Bronchial epithelial cell (primary cell): Measurements from ENCODE around the gene TFR2. TPM values are rescaled to one million over a fixed set of nuclear protein-coding genes. Genes with fewer than 3 reads are reported as not detected.

Experiments
- DNase-seq: peaks from one replicate; pipeline ENCODE4 v3.0.0-alpha.2; 2010; ENCODE audit warnings: low read depth
- FAIRE-seq: peaks from 2 replicates; lab custom pipeline; 2011; peaks lifted over from hg19 to GRCh38; lab: Jason Lieb, UNC
- H3K27me3 ChIP-seq: 2 replicates; pipeline ENCODE4 v1.5.1; 2011; ENCODE audit warnings: low read length; ENCODE audit not compliant: control insufficient read depth, insufficient read depth
- H3K36me3 ChIP-seq: 2 replicates; pipeline ENCODE4 v1.5.1; 2011; ENCODE audit warnings: low read length; ENCODE audit not compliant: control insufficient read depth, insufficient read depth
- H3K4me3 ChIP-seq: 2 replicates; pipeline ENCODE4 v1.5.1; 2011; ENCODE audit warnings: mild to moderate bottlenecking, low read depth, low read length, control low read depth
- total RNA-seq: library from RNA; depleted of rRNA; stranded (reverse); fragments of >200 nt; gene quantifications from 2 replicates; pipeline ENCODE4 v1.2.1, GENCODE V29; 2014
- TF ChIP-seq, protein P1 (sequence below): IDR thresholded peaks from 2 replicates; pipeline ENCODE4 v1.5.1; 2011; ENCODE audit warnings: mild to moderate bottlenecking, moderate library complexity, low read length, control low read depth, inconsistent platforms; ENCODE audit not compliant: insufficient read depth, severe bottlenecking

The TFR2 gene
- total RNA-seq, 1 donor from 2014 or later = not detected

DNA sequence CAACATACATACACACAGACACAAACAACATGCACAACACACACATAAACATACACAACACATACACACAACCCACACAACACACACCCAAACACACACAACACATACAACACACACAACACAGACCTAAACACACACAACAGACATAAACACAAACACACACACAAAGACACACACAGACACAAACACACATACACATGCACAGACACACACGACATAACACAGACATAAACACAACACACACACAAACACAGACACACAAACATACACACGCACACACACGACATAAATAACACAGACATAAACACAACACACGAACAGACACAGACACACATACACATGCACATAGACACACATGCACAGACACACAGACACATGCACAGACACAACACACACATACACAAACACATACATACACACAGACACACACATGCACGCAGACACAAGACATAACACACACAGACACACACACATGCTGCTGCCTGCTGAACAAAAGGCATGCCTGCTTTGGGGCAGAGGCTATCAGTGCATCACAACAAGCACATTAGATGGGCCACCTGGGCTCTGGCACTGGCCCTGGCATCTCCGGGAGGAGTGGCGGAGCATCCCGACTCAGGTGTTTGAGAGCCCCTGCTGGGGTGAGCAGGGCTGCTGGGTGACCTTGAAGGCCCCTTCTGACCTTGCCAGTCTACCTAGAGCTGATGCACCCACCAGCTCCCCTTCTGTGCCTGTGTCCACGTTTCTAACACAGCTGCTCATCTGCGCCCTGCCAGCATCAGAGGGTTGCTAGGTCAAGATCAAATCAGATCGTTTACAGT is 60.7 kb downstream of the TFR2 start:
- FAIRE-seq (peak; percentile 96), DNase-seq (no peak)
- H3K4me3 ChIP-seq = no peak overlapping the region
- peaks cover 45% of the 10 kb centered on the region for H3K36me3 ChIP-seq
- TF ChIP-seq, protein P1, sequence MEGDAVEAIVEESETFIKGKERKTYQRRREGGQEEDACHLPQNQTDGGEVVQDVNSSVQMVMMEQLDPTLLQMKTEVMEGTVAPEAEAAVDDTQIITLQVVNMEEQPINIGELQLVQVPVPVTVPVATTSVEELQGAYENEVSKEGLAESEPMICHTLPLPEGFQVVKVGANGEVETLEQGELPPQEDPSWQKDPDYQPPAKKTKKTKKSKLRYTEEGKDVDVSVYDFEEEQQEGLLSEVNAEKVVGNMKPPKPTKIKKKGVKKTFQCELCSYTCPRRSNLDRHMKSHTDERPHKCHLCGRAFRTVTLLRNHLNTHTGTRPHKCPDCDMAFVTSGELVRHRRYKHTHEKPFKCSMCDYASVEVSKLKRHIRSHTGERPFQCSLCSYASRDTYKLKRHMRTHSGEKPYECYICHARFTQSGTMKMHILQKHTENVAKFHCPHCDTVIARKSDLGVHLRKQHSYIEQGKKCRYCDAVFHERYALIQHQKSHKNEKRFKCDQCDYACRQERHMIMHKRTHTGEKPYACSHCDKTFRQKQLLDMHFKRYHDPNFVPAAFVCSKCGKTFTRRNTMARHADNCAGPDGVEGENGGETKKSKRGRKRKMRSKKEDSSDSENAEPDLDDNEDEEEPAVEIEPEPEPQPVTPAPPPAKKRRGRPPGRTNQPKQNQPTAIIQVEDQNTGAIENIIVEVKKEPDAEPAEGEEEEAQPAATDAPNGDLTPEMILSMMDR = no peak
- H3K27me3 ChIP-seq = no peaks in the 10 kb centered on the region

DNA sequence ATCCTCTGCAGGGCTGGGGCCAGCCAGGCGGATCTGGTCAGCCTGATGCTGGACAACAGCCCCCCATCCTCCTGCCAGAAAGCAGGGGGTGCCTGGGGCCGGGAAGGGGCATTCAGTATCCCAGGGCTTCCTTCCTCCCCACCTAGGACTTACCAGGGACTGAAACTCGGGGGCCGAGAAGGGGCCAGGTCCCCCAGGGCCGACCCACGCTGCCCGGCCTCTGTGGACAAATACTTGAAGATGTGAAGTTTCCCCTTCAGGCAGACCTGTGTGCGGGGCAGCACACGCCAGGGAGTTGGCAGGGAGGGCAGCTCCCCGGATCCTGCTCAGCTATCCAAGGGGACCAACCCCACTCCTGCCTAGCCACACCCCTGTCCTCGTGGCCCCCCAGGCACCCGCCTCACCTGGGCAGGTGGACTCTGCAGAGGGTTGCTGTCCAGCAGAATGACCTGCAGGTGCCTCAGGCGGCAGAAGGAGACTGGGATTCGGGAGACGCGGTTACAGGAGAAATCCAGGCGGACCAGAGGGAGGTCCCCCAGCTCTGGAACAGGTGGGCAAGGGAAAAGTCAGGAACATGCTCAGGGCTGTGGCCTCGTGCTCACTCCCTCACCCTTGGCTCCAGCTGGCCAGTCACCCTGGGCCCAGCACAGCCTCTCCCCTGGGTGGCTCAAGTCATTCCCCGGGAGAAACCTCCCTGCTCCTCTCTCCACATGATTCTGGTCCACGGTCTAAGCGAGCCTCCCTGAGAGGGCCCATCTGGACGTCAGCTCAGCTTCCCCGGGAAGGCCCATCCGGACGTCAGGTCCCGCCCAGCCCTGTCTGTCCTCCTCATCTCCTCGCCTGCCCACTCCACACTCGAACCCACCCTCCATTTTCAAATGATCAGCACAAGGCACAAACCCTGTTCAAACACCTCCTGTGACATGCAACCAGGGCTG is 62.8 kb downstream of the TFR2 start:
- peaks cover 54% of the 10 kb centered on the region for H3K36me3 ChIP-seq
- TF ChIP-seq, protein P1 = no peak
- FAIRE-seq (no peak), DNase-seq (no peak)
- H3K4me3 ChIP-seq = no peak overlapping the region
- H3K27me3 ChIP-seq = no peaks in the 10 kb centered on the region

DNA sequence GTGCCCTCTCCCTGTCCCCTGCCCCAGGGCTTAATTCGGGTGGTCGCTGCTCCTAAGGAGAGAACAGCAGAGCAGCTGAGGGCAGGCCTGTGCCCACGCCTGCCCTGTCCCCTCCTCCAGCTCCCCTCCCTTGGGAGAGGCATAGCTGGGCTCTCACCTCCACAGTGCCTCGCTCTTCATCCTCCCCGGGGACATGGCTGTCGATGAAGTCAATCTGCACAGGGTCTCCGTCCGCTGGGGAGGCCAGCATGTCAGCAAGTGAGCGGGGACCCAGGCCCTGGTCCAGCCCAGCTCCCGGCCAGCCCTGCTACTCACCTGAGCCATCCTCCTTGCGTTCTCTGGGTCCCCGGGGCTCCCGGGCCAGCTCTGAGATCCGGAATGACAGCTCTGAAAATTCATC is 63.8 kb downstream of the TFR2 start:
- Histone ChIP-seq H3K4me3 (no peak overlapping the region), H3K36me3 (peaks cover 56% of the 10 kb centered on the region), H3K27me3 (no peaks in the 10 kb centered on the region)
- no peak for FAIRE-seq
- TF ChIP-seq, protein P1 = no peak
- DNase-seq = no peak

DNA sequence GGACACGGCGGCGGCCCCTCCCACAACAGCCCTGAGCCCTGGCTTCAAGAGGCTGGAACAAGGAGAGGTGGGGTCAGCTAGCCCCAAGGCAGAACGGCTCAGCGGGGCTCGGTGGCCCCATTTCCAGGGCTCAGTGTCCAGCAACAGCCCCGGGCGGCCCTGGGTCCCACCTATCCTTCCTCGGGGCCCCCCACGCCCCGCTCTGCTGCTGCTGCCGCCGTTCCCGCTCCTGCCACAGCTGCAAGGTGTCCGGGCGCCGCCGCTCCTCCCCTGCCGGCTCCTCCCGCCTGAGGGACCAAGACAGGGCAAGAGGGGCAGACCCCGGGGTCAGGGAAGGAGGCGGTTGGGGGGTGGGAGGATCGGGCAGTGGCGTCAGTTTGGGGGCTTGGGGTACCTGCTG is 64.2 kb downstream of the TFR2 start:
- Histone ChIP-seq H3K4me3 (no peak overlapping the region), H3K27me3 (no peaks in the 10 kb centered on the region), H3K36me3 (peaks cover 56% of the 10 kb centered on the region)
- FAIRE-seq (no peak), DNase-seq (no peak)
- TF ChIP-seq, protein P1 = no peak

DNA sequence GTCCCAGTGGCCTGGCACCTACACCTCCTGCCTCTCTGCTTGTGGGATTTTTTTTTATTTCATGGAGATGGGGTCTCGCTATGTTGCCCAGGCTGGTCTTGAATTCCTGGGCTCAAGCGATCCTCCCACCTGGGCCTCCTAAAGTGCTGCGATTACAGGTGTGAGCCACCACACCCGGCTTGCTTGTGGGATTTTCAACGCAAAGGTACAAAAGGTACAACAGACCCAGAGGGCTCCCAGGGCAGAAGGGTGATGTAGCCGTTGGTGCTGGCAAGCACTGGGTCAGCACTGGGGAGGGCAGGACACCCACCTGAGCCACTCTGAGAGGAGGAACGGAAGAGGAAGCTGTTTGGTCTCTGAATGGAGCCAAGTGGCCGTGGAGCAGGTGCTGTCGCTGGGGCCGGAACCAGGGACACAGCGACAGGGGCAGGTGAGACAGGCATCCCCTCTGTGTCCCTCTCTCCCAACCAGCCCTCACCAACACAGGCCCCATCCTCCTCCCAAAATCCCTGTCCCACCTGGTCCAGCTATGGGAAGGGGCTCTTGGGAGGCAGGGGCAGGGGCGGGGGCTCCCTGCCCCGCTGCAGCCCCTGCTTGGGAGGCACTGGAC is 64.9 kb downstream of the TFR2 start:
- DNase-seq (no peak), FAIRE-seq (no peak)
- Histone ChIP-seq H3K36me3 (peaks cover 50% of the 10 kb centered on the region), H3K27me3 (no peaks in the 10 kb centered on the region), H3K4me3 (no peak overlapping the region)
- TF ChIP-seq, protein P1 = no peak
